ENCODE results near the gene SCAP.
"Not testable (repeated sequence)": the region's sequence is repeated elsewhere in the genome, so short reads cannot be mapped to it uniquely, and the experiment has no call there.

Gene SCAP

DNA sequence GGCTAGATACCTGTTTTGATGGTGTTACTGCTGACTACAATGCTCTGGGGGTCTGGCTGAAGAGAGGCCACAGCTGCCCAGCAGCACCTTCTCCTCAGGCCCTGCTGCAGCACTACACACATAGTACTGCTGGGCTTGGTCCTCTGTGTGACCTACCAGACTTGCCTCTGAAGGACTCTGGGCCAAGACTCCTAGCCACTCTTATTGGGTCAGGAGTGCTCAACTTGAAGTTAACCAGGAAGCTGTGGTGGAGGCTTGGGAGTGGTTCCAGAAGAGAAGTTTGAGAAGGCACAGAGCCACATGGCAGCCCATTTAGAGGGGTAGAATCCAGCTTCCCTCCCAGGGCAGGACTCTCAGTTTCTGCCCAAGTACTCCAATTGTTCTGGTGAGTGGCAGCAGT, 21.2 kb upstream of the SCAP start:
- Mint-ChIP-seq H3K9me3 (no peaks in the 10 kb centered on the region), H3K4me1 (no peaks in the 10 kb centered on the region), H3K4me3 (no peak overlapping the region), H3K27me3 (no peaks in the 10 kb centered on the region), H3K36me3 (peaks cover 41% of the 10 kb centered on the region), H3K27ac (no peak overlapping the region)
- DNase-seq: no peak
- CTCF ChIA-PET: no interaction called here

DNA sequence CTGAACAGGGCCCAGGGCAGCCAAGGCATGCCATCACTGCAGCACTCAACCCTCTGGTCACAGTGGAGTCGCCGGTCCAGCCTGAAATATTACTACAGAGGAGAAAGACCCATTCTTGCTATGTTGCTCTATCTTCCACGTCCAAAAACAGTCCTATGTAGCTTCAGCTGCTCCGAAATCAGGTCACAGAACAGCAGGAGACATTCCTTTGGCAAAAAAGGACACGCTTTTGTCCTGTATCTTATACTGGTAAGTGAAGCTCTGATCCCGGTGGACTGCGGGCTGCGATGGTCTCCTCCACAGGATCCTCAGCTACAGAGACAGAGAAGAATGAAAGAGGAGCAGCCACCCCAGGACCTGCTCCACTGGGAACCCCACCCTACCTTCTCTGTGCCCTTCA, 20.1 kb upstream of the SCAP start:
- Mint-ChIP-seq H3K27me3 (no peaks in the 10 kb centered on the region), H3K4me1 (no peaks in the 10 kb centered on the region), H3K9me3 (no peaks in the 10 kb centered on the region), H3K36me3 (peaks cover 37% of the 10 kb centered on the region), H3K4me3 (no peak overlapping the region), H3K27ac (no peak overlapping the region)
- no peak for DNase-seq
- CTCF ChIA-PET: no interaction called here

DNA sequence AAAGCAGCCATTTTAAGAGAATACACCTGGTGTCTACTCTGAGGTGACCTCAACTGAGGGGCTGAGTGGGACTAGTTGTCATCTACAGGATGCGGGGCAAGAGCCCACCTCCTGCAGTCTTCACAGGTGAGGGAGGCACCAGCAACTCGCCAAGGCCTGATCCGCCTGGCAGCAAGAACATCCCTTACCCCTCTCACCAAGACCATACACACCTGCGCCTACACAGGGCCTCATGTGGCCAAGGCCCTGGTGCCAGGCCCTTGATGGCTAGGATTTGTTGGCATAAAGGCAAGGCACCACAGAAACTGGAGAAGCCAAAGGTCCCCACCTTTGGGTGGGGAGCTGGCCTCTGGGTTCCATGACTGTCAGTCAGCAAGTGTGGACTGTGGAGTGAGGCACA, 19.4 kb upstream of the SCAP start:
- Mint-ChIP-seq H3K9me3 (no peaks in the 10 kb centered on the region), H3K27ac (no peak overlapping the region), H3K4me1 (no peaks in the 10 kb centered on the region), H3K4me3 (no peak overlapping the region), H3K27me3 (no peaks in the 10 kb centered on the region), H3K36me3 (peaks cover 34% of the 10 kb centered on the region)
- CTCF ChIA-PET: interaction anchor here (0.6 kb wide), 1 partner anchor 289 kb away, joined by 3 read pairs; no protein-coding TSS in a partner anchor
- DNase-seq: no peak

DNA sequence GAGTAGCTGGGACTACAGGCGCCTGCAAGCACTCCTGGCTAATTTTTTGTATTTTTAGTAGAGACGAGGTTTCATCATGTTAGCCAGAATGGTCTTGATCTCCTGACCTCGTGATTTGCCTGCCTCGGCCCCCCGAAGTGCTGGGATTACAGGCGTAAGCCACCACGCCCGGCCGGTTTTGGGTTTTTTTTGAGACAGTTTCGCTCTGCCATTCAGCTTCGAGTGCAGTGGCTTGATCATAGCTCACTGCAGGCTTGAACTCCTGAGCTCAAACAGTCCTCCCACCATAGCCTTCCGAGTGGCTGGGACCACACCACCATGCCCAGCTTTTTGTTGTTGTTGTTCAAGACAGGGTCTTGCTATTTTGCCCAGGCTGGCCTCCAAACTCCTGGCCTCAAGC, 16.0 kb upstream of the SCAP start:
- Mint-ChIP-seq H3K9me3 (no peaks in the 10 kb centered on the region), H3K36me3 (peaks cover 17% of the 10 kb centered on the region), H3K27me3 (no peaks in the 10 kb centered on the region), H3K4me1 (no peaks in the 10 kb centered on the region), H3K4me3 (no peak overlapping the region), H3K27ac (no peak overlapping the region)
- no peak for DNase-seq
- CTCF ChIA-PET: no interaction called here

DNA sequence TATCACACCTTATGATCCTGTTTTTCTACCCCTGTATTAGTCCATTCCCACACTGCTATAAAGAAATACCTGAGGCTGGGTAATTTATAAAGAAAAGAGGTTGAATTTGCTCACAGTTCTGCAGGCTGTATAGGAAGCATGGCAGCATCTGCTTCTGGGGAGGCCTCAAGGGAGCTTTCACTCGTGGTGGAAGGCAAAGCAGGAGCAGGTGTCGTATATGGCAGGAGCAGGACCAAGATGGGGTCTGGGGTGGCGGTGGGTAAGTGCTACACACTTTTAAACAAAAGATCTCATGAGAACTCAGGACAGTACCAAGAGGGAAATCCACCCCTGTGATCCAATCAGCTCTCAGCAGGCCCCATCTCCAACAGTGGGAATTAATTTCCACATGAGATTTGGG, 15.4 kb upstream of the SCAP start:
- peaks cover 14% of the 10 kb centered on the region for H3K36me3 Mint-ChIP-seq
- no peaks in the 10 kb centered on the region for H3K9me3 Mint-ChIP-seq
- H3K27me3 Mint-ChIP-seq: no peaks in the 10 kb centered on the region
- H3K4me3 Mint-ChIP-seq: no peak overlapping the region
- CTCF ChIA-PET: no interaction called here
- DNase-seq: no peak
- no peak overlapping the region for H3K27ac Mint-ChIP-seq
- H3K4me1 Mint-ChIP-seq: no peaks in the 10 kb centered on the region

DNA sequence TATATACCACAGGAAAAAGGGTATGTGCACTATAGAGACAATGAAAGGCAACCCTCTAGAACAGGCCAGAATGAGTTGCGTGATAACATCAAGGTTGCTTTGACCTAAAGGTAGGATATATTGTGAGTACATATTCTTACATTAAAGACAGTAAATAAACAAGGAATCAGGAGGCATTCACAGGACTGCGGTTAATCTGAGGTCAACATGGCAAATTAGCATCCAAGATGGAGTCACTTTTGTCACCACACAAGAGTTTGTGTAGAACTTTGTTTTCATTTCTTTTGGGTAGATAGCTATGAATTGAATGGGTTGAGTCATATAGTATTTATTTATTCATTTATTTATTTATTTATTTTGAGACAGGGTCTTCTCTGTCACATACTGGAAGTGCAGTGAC, 11.5 kb upstream of the SCAP start:
- H3K4me1 Mint-ChIP-seq: no peaks in the 10 kb centered on the region
- CTCF ChIA-PET: no interaction called here
- H3K27ac Mint-ChIP-seq: peak overlapping the region; percentile 40
- H3K4me3 Mint-ChIP-seq: no peak overlapping the region
- no peaks in the 10 kb centered on the region for H3K9me3 Mint-ChIP-seq
- DNase-seq: no peak
- H3K36me3 Mint-ChIP-seq: peaks cover 4% of the 10 kb centered on the region
- no peaks in the 10 kb centered on the region for H3K27me3 Mint-ChIP-seq

DNA sequence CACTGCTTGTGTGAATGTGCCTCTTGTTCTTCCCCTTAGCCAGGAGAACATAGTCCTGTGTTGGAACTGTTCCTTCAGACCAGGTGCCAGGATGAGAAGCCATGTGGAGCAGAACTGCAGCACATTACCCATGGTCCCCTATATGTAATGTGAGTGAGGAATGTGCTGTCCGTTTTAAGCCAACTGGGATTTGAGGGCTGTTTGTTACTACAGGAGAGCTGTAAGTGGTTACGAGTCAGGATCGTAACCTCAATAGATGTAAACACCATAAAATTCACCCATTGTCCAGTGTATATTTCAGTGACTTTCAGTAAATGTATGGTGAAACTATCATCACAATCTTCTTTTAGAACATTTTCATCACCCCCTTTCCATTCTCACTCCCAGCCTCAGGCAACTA, 10.1 kb upstream of the SCAP start:
- peaks cover 4% of the 10 kb centered on the region for H3K36me3 Mint-ChIP-seq
- no peaks in the 10 kb centered on the region for H3K27me3 Mint-ChIP-seq
- H3K4me3 Mint-ChIP-seq: no peak overlapping the region
- no peak overlapping the region for H3K27ac Mint-ChIP-seq
- CTCF ChIA-PET: no interaction called here
- DNase-seq: no peak
- H3K4me1 Mint-ChIP-seq: no peaks in the 10 kb centered on the region
- H3K9me3 Mint-ChIP-seq: no peaks in the 10 kb centered on the region

DNA sequence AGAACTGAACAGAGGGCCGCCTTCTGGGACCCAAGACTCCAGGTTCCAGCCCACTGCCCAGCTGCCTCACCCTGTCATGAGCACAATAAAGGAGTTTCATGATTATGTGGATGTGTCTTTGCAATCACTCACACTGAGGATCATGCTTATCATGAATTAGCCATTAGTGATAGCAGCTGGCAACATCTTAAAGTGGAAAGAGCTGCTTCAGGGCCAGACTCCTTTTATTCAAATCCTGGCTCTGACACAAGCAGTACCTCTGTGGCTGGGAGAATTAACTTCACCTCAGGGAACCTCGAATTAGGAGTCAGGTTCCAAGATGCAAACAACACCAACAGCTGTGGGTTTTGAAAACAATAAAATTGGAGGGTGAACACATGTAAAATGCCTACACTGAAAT, 6.6 kb upstream of the SCAP start:
- Mint-ChIP-seq H3K4me3 (no peak overlapping the region), H3K36me3 (no peaks in the 10 kb centered on the region), H3K27me3 (no peaks in the 10 kb centered on the region), H3K4me1 (no peaks in the 10 kb centered on the region), H3K27ac (no peak overlapping the region), H3K9me3 (no peaks in the 10 kb centered on the region)
- DNase-seq: no peak
- CTCF ChIA-PET: interaction anchor here (1.2 kb wide), 1 partner anchor 12 kb away, joined by 3 read pairs; no protein-coding TSS in a partner anchor

DNA sequence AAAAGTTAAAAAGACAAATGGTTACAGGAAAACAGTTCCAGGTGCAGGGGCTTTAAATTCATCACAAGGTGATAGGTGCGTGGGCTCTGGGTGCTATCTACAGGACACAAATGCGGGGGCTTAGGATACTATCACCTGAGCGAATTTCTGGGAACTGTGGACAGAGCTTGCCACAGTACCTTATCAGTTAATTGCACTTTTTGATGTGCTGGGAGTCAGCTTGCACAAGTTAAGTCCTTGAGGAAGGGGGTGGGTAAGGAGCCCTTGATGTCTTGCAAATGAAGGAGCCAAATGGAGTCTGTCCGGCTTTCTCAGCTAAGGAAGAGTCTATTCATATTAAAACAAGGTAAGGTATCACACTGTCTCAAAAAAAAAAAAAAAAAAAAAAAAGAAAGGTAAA, 6.0 kb upstream of the SCAP start:
- CTCF ChIA-PET: interaction anchor here (1.2 kb wide), 1 partner anchor 12 kb away, joined by 3 read pairs; no protein-coding TSS in a partner anchor
- not testable (repeated sequence) for DNase-seq, H3K4me1 Mint-ChIP-seq, H3K4me3 Mint-ChIP-seq, H3K36me3 Mint-ChIP-seq, H3K27me3 Mint-ChIP-seq, H3K9me3 Mint-ChIP-seq, H3K27ac Mint-ChIP-seq

DNA sequence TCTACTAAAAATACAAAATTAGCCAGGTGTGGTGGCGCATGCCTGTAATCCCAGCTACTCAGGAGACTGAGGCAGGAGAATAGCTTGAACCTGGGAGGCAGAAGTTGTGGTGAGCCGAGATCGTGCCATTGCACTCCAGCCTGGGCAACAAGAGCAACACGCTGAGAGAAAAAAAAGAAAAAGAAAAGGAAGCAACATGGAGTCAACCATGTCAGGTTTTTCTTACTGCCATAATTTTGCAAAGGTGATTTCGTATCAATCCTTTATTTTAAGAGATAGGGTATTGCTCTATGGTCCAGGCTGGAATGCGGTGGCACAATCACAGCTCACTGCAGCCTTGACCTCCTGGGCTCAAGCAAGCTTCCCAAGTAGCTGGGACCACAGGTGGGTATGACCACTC, 4.5 kb upstream of the SCAP start:
- H3K9me3 Mint-ChIP-seq, H3K4me1 Mint-ChIP-seq, H3K27ac Mint-ChIP-seq, DNase-seq, H3K27me3 Mint-ChIP-seq, H3K36me3 Mint-ChIP-seq, H3K4me3 Mint-ChIP-seq: not testable (repeated sequence)
- CTCF ChIA-PET: interaction anchor here (1.1 to 1.6 kb wide), 2 partner anchors 13 to 44 kb away, joined by 3 to 4 read pairs; no protein-coding TSS in a partner anchor

DNA sequence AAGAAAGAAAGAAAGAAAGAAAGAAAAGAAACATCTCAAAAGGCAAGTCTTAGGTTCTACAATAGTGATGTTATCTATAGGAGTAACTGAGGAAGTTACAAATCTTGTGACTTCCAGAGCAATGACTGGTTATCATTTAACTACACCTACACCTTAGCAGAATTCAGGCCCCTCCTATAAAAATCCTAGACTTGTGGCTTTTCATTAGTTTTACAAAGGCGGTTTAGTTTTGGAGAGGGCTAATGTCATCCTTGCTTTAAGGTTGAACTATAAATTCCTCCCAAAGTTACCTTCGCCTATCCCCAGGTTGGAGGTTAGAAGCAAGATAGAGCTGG, 4.1 kb upstream of the SCAP start:
- Mint-ChIP-seq H3K9me3 (no peaks in the 10 kb centered on the region), H3K36me3 (peaks cover 2% of the 10 kb centered on the region), H3K27me3 (no peaks in the 10 kb centered on the region), H3K4me1 (peaks cover 14% of the 10 kb centered on the region), H3K27ac (no peak overlapping the region), H3K4me3 (no peak overlapping the region)
- no peak for DNase-seq
- CTCF ChIA-PET: interaction anchor here (1.1 to 1.6 kb wide), 2 partner anchors 14 to 43 kb away, joined by 3 to 4 read pairs; no protein-coding TSS in a partner anchor

DNA sequence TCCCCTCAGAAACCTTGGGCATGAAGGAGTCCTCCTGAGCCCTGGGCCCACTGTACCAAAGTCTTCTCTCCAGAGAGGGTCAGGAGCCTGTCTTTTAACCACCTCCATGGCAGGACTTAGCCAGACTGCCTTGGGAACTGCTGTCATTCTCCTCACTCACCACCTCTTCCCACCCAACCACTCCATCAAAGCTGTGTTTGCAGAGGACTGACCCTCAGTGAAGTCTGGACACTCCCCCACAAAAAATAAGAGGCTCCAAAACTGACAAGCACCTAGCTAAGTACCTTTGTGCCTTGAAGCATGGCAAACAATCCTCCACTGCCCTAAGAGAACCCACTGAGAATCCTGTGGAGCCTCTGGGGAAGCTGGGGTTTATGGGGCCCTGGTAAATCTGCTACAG, 2.3 kb upstream of the SCAP start:
- no peak for DNase-seq
- CTCF ChIA-PET: interaction anchor here (1.5 kb wide), 1 partner anchor 57 kb away, joined by 4 read pairs; no protein-coding TSS in a partner anchor
- Mint-ChIP-seq H3K4me3 (no peak overlapping the region), H3K27ac (no peak overlapping the region), H3K36me3 (peaks cover 2% of the 10 kb centered on the region), H3K4me1 (peaks cover 26% of the 10 kb centered on the region), H3K9me3 (no peaks in the 10 kb centered on the region), H3K27me3 (no peaks in the 10 kb centered on the region)

DNA sequence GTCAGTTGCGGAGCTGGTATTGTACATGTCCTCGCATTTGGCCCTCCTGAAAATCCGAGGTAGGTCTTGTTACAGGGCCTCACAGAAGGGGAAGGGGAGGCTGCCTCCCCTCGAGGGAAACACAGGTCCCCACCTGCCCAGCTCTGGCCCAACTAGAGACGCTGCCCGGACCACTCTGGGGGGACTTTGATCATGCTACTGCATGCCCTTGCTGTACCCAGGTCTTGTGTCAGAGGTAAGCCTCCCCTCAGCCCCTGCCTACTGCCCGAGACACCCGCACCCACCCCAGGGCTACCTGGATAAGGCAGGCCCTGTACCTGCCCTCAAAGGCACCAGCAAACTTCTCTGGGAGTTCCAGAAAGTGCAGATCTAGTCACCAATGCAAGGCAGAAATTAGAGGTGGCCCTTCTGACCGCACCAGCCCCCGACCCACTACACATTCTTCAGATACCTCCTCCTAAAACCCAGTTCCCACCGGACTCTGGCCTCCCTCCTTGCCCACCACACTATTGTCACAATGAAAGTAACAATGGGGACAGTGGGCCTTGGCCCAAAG, 981 bp upstream of the SCAP start:
- peaks cover 31% of the 10 kb centered on the region for H3K4me1 Mint-ChIP-seq
- peaks cover 2% of the 10 kb centered on the region for H3K36me3 Mint-ChIP-seq
- no peaks in the 10 kb centered on the region for H3K9me3 Mint-ChIP-seq
- peak overlapping the region; percentile 85 for H3K27ac Mint-ChIP-seq
- DNase-seq: no peak
- H3K4me3 Mint-ChIP-seq: peak overlapping the region; percentile 91
- no peaks in the 10 kb centered on the region for H3K27me3 Mint-ChIP-seq
- CTCF ChIA-PET: interaction anchor here (0.9 to 2.9 kb wide), 4 partner anchors 35 to 56 kb away, joined by 3 to 40 read pairs (median 4); no protein-coding TSS in a partner anchor

DNA sequence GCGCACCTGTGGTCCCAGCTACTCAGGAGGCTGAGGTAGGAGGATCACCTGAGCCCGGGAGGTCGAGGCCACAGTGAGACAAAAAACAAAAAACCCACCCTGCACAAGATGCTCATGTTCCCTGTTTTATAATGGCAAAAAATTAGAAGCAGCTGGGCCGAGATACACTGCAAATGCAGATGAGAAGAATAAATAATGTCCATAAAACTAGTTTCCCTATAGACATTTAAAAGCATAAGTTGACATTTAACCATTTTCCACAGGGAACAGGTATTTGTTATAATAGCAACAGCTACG, 537 bp upstream of the SCAP start:
- H3K36me3 Mint-ChIP-seq: peaks cover 2% of the 10 kb centered on the region
- H3K27me3 Mint-ChIP-seq: no peaks in the 10 kb centered on the region
- peaks cover 31% of the 10 kb centered on the region for H3K4me1 Mint-ChIP-seq
- CTCF ChIA-PET: interaction anchor here (0.9 to 2.9 kb wide), 4 partner anchors 35 to 55 kb away, joined by 3 to 40 read pairs (median 4); no protein-coding TSS in a partner anchor
- peak overlapping the region; percentile 91 for H3K4me3 Mint-ChIP-seq
- no peaks in the 10 kb centered on the region for H3K9me3 Mint-ChIP-seq
- DNase-seq: no peak
- H3K27ac Mint-ChIP-seq: peak overlapping the region; percentile 85

DNA sequence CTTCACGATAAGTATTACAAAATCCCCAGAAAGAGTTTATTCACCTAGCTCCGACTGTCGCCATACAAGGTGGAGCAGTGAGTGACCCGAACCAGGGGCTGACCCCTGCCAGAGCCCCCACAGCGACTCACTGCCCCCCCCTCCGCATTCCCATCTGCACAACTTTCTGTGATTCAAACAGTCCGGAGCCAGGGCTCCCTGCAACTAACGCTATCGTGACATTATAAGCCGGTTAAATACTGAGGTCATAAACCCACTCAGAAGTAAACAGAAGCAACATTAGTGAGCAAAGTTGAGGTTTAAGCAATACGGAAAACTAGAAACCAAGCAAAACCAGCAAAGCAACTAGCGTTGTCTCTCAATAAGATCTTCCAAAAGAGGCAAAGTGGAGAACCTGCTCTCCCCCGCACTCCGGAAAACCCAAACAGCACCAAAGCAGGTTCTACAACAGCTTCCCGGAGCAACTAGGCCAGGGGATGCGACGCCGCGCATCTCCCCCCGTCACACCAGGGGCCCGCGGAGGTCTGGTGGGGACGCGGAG, 642 bp downstream of the SCAP start:
- Mint-ChIP-seq H3K36me3 (peaks cover 2% of the 10 kb centered on the region), H3K4me1 (peaks cover 31% of the 10 kb centered on the region), H3K9me3 (no peaks in the 10 kb centered on the region), H3K4me3 (peak overlapping the region; percentile 94), H3K27ac (peak overlapping the region; percentile 89), H3K27me3 (no peaks in the 10 kb centered on the region)
- peak; percentile 26 for DNase-seq
- CTCF ChIA-PET: interaction anchor here (0.8 to 2.9 kb wide), 4 partner anchors 38 to 327 kb away, joined by 3 to 40 read pairs (median 4); partner anchors contain the start of gene ELP6
